Measurements from ENCODE around the gene ACOX2.
A peak's percentile ranks its signal among the peaks of the same experiment; 100 is the strongest.

ACOX2 gene

GRCh38 chr3:58536501-58537411 lies at the start of gene ACOX2:
ACOX2 (minus strand) TSS chr3:58537190; CDS start chr3:58535106, 2,084 bp downstream.
- DNase-seq: no peak

GRCh38 chr3:58585994-58586393 lies 49.0 kb upstream of the ACOX2 start:
- no peak for DNase-seq

- DNase-seq: peak; percentile 62
Measured at GRCh38 chr3:58585005-58585786, 48.2 kb upstream of the ACOX2 start.

- no peak for DNase-seq
Measured at GRCh38 chr3:58584690-58585004, 47.7 kb upstream of the ACOX2 start.

- no peak for DNase-seq
Measured at GRCh38 chr3:58581328-58582091, 44.5 kb upstream of the ACOX2 start.

- no peak for DNase-seq
Measured at GRCh38 chr3:58580826-58581327, 43.9 kb upstream of the ACOX2 start.

- DNase-seq: no peak
Measured at GRCh38 chr3:58578873-58579272, 41.9 kb upstream of the ACOX2 start.

- no peak for DNase-seq
Measured at GRCh38 chr3:58577269-58577821, 40.4 kb upstream of the ACOX2 start, which contains the start of gene FAM107A. FAM107A (minus strand) TSS chr3:58577391; CDS start chr3:58569860, 7,531 bp downstream.

- DNase-seq: no peak
Measured at GRCh38 chr3:58576716-58577115, 39.7 kb upstream of the ACOX2 start.

- no peak for DNase-seq
Measured at GRCh38 chr3:58575971-58576652, 39.1 kb upstream of the ACOX2 start.

- no peak for DNase-seq
Measured at GRCh38 chr3:58574682-58575081, 37.7 kb upstream of the ACOX2 start.

- no peak for DNase-seq
Measured at GRCh38 chr3:58574106-58574505, 37.1 kb upstream of the ACOX2 start.

- DNase-seq: no peak
Measured at GRCh38 chr3:58573640-58574039, 36.6 kb upstream of the ACOX2 start.

GRCh38 chr3:58572634-58573230 lies 35.7 kb upstream of the ACOX2 start:
- no peak for DNase-seq

GRCh38 chr3:58572013-58572633 lies 35.1 kb upstream of the ACOX2 start:
- no peak for DNase-seq

- DNase-seq: no peak
Measured at GRCh38 chr3:58570851-58571250, 33.9 kb upstream of the ACOX2 start.

GRCh38 chr3:58569287-58570001 lies 32.5 kb upstream of the ACOX2 start:
- no peak for DNase-seq

- DNase-seq: peak; percentile 69
Measured at GRCh38 chr3:58568572-58569286, 31.7 kb upstream of the ACOX2 start.

GRCh38 chr3:58567251-58567515 lies 30.2 kb upstream of the ACOX2 start:
- DNase-seq: no peak

Data from activated naive CD4-positive, alpha-beta T cell treated with anti-CD3 and anti-CD28 coated beads, Interleukin-2, amount 50 U/mL, for 16 hours (primary cell).